Neuronal stem cell (in vitro differentiated cells): Measurements from ENCODE around the gene RBM19.
A peak's percentile ranks its signal among the peaks of the same experiment; 100 is the strongest.

ENCODE experiments used
- DNase-seq: peaks from one replicate; pipeline ENCODE4 v3.0.0-alpha.2; 2013; ENCODE audit warnings: low spot score
- H2AFZ ChIP-seq: one replicate; pipeline ENCODE4 v1.6.1; 2013; ENCODE audit warnings: mild to moderate bottlenecking, low read length, inconsistent platforms
- H2AK5ac ChIP-seq: 2 replicates; pipeline ENCODE4 v1.6.1; 2013; ENCODE audit warnings: low read depth, mild to moderate bottlenecking, inconsistent platforms, low read length, moderate library complexity, mixed read lengths
- H2BK120ac ChIP-seq: 2 replicates; pipeline ENCODE4 v1.6.1; 2013; ENCODE audit warnings: low read depth, mild to moderate bottlenecking, inconsistent platforms, low read length, moderate library complexity, mixed read lengths
- H2BK12ac ChIP-seq: one replicate; pipeline ENCODE4 v1.6.1; 2013; ENCODE audit warnings: low read length, inconsistent platforms
- H2BK15ac ChIP-seq: 2 replicates; pipeline ENCODE4 v1.6.1; 2013; ENCODE audit warnings: mild to moderate bottlenecking, low read length, inconsistent platforms, mixed read lengths
- H2BK5ac ChIP-seq: one replicate; pipeline ENCODE4 v1.6.1; 2013; ENCODE audit warnings: inconsistent platforms, mild to moderate bottlenecking, low read length, moderate library complexity
- H3K14ac ChIP-seq: one replicate; pipeline ENCODE4 v1.6.1; 2013; ENCODE audit warnings: low read length, inconsistent platforms
- H3K18ac ChIP-seq: 2 replicates; pipeline ENCODE4 v1.6.1; 2013; ENCODE audit warnings: low read length, inconsistent platforms
- H3K23ac ChIP-seq: 2 replicates; pipeline ENCODE4 v1.6.1; 2013; ENCODE audit warnings: low read depth, mild to moderate bottlenecking, mixed read lengths, low read length, inconsistent platforms; ENCODE audit not compliant: poor library complexity
- H3K27ac ChIP-seq: replicated peaks from 3 replicates; pipeline ENCODE4 v1.5.1; 2013; ENCODE audit warnings: low read length, inconsistent platforms
- H3K27me3 ChIP-seq, 3 experiments: 2 replicates each; pipeline ENCODE4 v1.6.1; 2013; ENCODE audit warnings: low read length in 3 of 3, mild to moderate bottlenecking in 2 of 3, inconsistent platforms in 1 of 3, low read depth in 1 of 3, mixed read lengths in 1 of 3, moderate library complexity in 1 of 3; ENCODE audit not compliant: control insufficient read depth in 3 of 3, insufficient read depth in 3 of 3
- H3K36me3 ChIP-seq, 2 donors: replicated peaks in 1 of 2; 2 replicates each; pipeline ENCODE4 v1.6.1; 2013; ENCODE audit warnings: low read length in 2 of 2; ENCODE audit not compliant: control insufficient read depth in 2 of 2, insufficient read depth in 2 of 2
- H3K4ac ChIP-seq: 2 replicates; pipeline ENCODE4 v1.6.1; 2013; ENCODE audit warnings: inconsistent platforms, mild to moderate bottlenecking, low read length, moderate library complexity
- H3K4me1 ChIP-seq, 2 donors: 1 replicate in 1 of 2; 2 replicates in 1 of 2; pipeline ENCODE4 v1.6.1; 2013; ENCODE audit warnings: low read length in 2 of 2, low read depth in 1 of 2; ENCODE audit not compliant: control insufficient read depth in 2 of 2, insufficient read depth in 1 of 2
- H3K4me2 ChIP-seq: one replicate; pipeline ENCODE4 v1.6.1; 2013; ENCODE audit warnings: mild to moderate bottlenecking, low read length, inconsistent platforms; ENCODE audit not compliant: insufficient read depth, poor library complexity, severe bottlenecking
- H3K4me3 ChIP-seq, 2 donors: 2 replicates each; pipeline ENCODE4 v1.5.1; 2013; ENCODE audit warnings: low read length in 2 of 2, mild to moderate bottlenecking in 2 of 2, inconsistent platforms in 1 of 2, moderate library complexity in 1 of 2
- H3K79me1 ChIP-seq: one replicate; pipeline ENCODE4 v1.6.1; 2013; ENCODE audit warnings: low read depth, mild to moderate bottlenecking, inconsistent platforms, low read length, moderate library complexity
- H3K9ac ChIP-seq: one replicate; pipeline ENCODE4 v1.6.1; 2013; ENCODE audit warnings: mild to moderate bottlenecking, low read depth, low read length, inconsistent platforms; ENCODE audit not compliant: poor library complexity
- H3K9me3 ChIP-seq, 2 donors: replicated peaks in 1 of 2; 2 replicates each; pipeline versions ENCODE3 to v1.6.1; 2013; ENCODE audit warnings: low read length in 2 of 2, mild to moderate bottlenecking in 2 of 2, inconsistent platforms in 1 of 2, low read depth in 1 of 2, mixed read lengths in 1 of 2, moderate library complexity in 1 of 2; ENCODE audit not compliant: control insufficient read depth in 2 of 2, insufficient read depth in 1 of 2
- H4K8ac ChIP-seq: one replicate; pipeline ENCODE4 v1.6.1; 2013; ENCODE audit warnings: low read depth, mild to moderate bottlenecking, inconsistent platforms, low read length, moderate library complexity
- H4K91ac ChIP-seq: one replicate; pipeline ENCODE4 v1.6.1; 2013; ENCODE audit warnings: low read length, low read depth, mild to moderate bottlenecking, inconsistent platforms; ENCODE audit not compliant: poor library complexity
- WGBS, 2 donors: extraction: QIAGEN DNeasy Blood & Tissue Kit; methylation state at CpG; one replicate each; pipeline ENCODE4 v1.1.7; 2013; ENCODE audit warnings: missing lambda C conversion rate in 2 of 2, mixed read lengths in 1 of 2; ENCODE audit not compliant: insufficient read length in 2 of 2, insufficient replicate concordance in 1 of 2; ENCODE audit errors: extremely low coverage in 2 of 2; 5-methylcytosine and 5-hydroxymethylcytosine counted together

The RBM19 gene

GRCh38 chr12:113873740-113874139 is 92.4 kb downstream of the RBM19 start:
- Histone ChIP-seq H3K9me3 (peaks cover 3% of the 10 kb centered on the region in 2 donors), H3K23ac (no peak overlapping the region), H3K27ac (peak overlapping the region; percentile 58), H2BK15ac (no peak overlapping the region), H2BK5ac (no peak overlapping the region), H3K9ac (no peak overlapping the region), H3K4me3 (no peak overlapping the region), H3K4me1 (peaks cover 2 to 25% of the 10 kb centered on the region in 2 donors), H2BK120ac (no peak overlapping the region), H2AK5ac (peak overlapping the region; percentile 40), H3K79me1 (no peaks in the 10 kb centered on the region), H3K36me3 (peaks cover 0 to 4% of the 10 kb centered on the region in 2 donors), H3K4ac (no peak overlapping the region), H3K14ac (no peak overlapping the region), H3K4me2 (no peak overlapping the region), H2AFZ (no peak overlapping the region), H3K27me3 (no peaks in the 10 kb centered on the region), H4K8ac (no peak overlapping the region), H4K91ac (no peak overlapping the region), H2BK12ac (no peak overlapping the region), H3K18ac (no peak overlapping the region)
- no peak for DNase-seq
- no CpG with 5 or more reads among the region's 8 CpGs for WGBS, 2 donors

GRCh38 chr12:113870890-113871289 is 95.2 kb downstream of the RBM19 start:
- Histone ChIP-seq H3K4me2 (no peak overlapping the region), H2BK15ac (no peak overlapping the region), H3K4ac (no peak overlapping the region), H3K4me1 (peaks cover 2 to 24% of the 10 kb centered on the region in 2 donors), H3K23ac (no peak overlapping the region), H3K14ac (no peak overlapping the region), H2BK120ac (no peak overlapping the region), H4K8ac (no peak overlapping the region), H3K36me3 (peaks cover 0 to 4% of the 10 kb centered on the region in 2 donors), H2AFZ (no peak overlapping the region), H4K91ac (no peak overlapping the region), H3K4me3 (no peak overlapping the region), H2BK5ac (no peak overlapping the region), H3K27ac (no peak overlapping the region), H3K27me3 (no peaks in the 10 kb centered on the region), H2AK5ac (no peak overlapping the region), H3K9ac (no peak overlapping the region), H2BK12ac (no peak overlapping the region), H3K79me1 (no peaks in the 10 kb centered on the region), H3K9me3 (peaks cover 3% of the 10 kb centered on the region in 2 donors), H3K18ac (no peak overlapping the region)
- no peak for DNase-seq
- no CpG with 5 or more reads among the region's 2 CpGs for WGBS, 2 donors

GRCh38 chr12:113870035-113870434 is 96.1 kb downstream of the RBM19 start:
- Histone ChIP-seq H2BK5ac (no peak overlapping the region), H3K4me3 (no peak overlapping the region), H2AFZ (no peak overlapping the region), H3K14ac (no peak overlapping the region), H3K79me1 (no peaks in the 10 kb centered on the region), H3K36me3 (peaks cover 0 to 4% of the 10 kb centered on the region in 2 donors), H3K4ac (no peak overlapping the region), H3K4me2 (no peak overlapping the region), H3K9ac (no peak overlapping the region), H2BK120ac (no peak overlapping the region), H2AK5ac (no peak overlapping the region), H3K4me1 (peaks cover 2 to 21% of the 10 kb centered on the region in 2 donors), H2BK15ac (no peak overlapping the region), H4K91ac (no peak overlapping the region), H4K8ac (no peak overlapping the region), H2BK12ac (no peak overlapping the region), H3K27ac (no peak overlapping the region), H3K23ac (no peak overlapping the region), H3K27me3 (no peaks in the 10 kb centered on the region), H3K18ac (peak overlapping the region; percentile 24), H3K9me3 (peaks cover 3% of the 10 kb centered on the region in 2 donors)
- no CpG with 5 or more reads among the region's 8 CpGs for WGBS, 2 donors
- DNase-seq: no peak

GRCh38 chr12:113868365-113868764 is 97.8 kb downstream of the RBM19 start:
- Histone ChIP-seq H3K4me2 (no peak overlapping the region), H3K27ac (no peak overlapping the region), H3K9ac (no peak overlapping the region), H2BK15ac (no peak overlapping the region), H3K23ac (no peak overlapping the region), H4K8ac (no peak overlapping the region), H3K27me3 (no peaks in the 10 kb centered on the region), H2AK5ac (no peak overlapping the region), H2BK120ac (no peak overlapping the region), H3K4me3 (no peak overlapping the region), H2BK12ac (no peak overlapping the region), H3K18ac (no peak overlapping the region), H2BK5ac (no peak overlapping the region), H4K91ac (no peak overlapping the region), H3K36me3 (no peaks in the 10 kb centered on the region), H3K4ac (no peak overlapping the region), H3K14ac (no peak overlapping the region), H3K4me1 (peaks cover 4 to 16% of the 10 kb centered on the region in 2 donors), H3K79me1 (no peaks in the 10 kb centered on the region), H2AFZ (no peak overlapping the region), H3K9me3 (peaks cover 3% of the 10 kb centered on the region in 2 donors)
- no peak for DNase-seq
- WGBS, 2 donors: no CpG with 5 or more reads among the region's 3 CpGs
